A549 (cell line): ENCODE results near the gene ZNF470. TPM values are rescaled to one million over a fixed set of nuclear protein-coding genes. Genes with fewer than 3 reads are reported as not detected.

ENCODE experiments used
- ATAC-seq, 2 experiments: fragments of 200-7000 bp in 1 of 2; fragments of >200 bp in 1 of 2; cut with Nextera tagmentation in 1 of 2; cut with Tn5 transposase in 1 of 2; 3 replicates each; pipeline versions ENCODE4 v1.8.0 to v1.9.1; 2018 to 2020; ENCODE audit warnings: mild to moderate bottlenecking in 1 of 2, moderate library complexity in 1 of 2
- CTCF ChIA-PET: fragments of 300-600 bp; sonication (Branson Sonifier 250); formaldehyde crosslinking; extraction: SDS; loops from one replicate; lab custom pipeline; 2021; ENCODE audit warnings: antibody characterized with exemption, inconsistent platforms; lab: Yijun Ruan, JAX
- POLR2A ChIA-PET: fragments of 350-600 bp; formaldehyde crosslinking; extraction: SDS; loops from one replicate; lab custom pipeline; 2021; ENCODE audit warnings: antibody characterized with exemption, inconsistent platforms; lab: Yijun Ruan, JAX
- DNase-seq, 2 experiments: peaks; one replicate each; pipeline versions ENCODE4 v3.0.0 to v3.0.0-alpha.2; 2011 to 2016; ENCODE audit warnings: low read depth in 1 of 2, low spot score in 1 of 2
- FAIRE-seq: peaks from 2 replicates; lab custom pipeline; 2011; peaks lifted over from hg19 to GRCh38; lab: Jason Lieb, UNC
- H3K27ac ChIP-seq, 2 experiments: fragments of >200 bp; sonication (Bioruptor Twin); formaldehyde crosslinking; 3 replicates each; pipeline ENCODE4 v1.5.1; 2016 to 2017
- H3K4me1 ChIP-seq: fragments of >200 bp; sonication (Bioruptor Twin); formaldehyde crosslinking; 3 replicates; pipeline ENCODE4 v1.6.1; 2016
- H3K4me2 ChIP-seq: fragments of >200 bp; sonication (Bioruptor Twin); formaldehyde crosslinking; 3 replicates; pipeline ENCODE4 v1.6.1; 2016
- H3K4me3 ChIP-seq: fragments of >200 bp; sonication (Bioruptor Twin); formaldehyde crosslinking; 3 replicates; pipeline ENCODE4 v1.5.1; 2016
- H3K9me3 ChIP-seq: fragments of >200 bp; sonication (Bioruptor Twin); formaldehyde crosslinking; 3 replicates; pipeline ENCODE4 v1.6.1; 2016
- EHMT2 ChIP-seq: fragments of 200-600 bp; sonication (generic); IDR thresholded peaks from 2 replicates; pipeline ENCODE4 v1.6.1; 2016; ENCODE audit warnings: antibody characterized with exemption, low read depth, mild to moderate bottlenecking, moderate library complexity
- ELK1 ChIP-seq: fragments of 150-350 bp; IDR thresholded peaks from 2 replicates; pipeline ENCODE4 v1.6.1; 2014; ENCODE audit warnings: low read depth, mild to moderate bottlenecking, low read length
- FOXS1 ChIP-seq: fragments of 250-450 bp; sonication (Bioruptor Pico); IDR thresholded peaks from 2 replicates; pipeline ENCODE4 v1.5.0; 2020; ENCODE audit warnings: mild to moderate bottlenecking, moderate library complexity
- GATA3 ChIP-seq: IDR thresholded peaks from 2 replicates; pipeline ENCODE4 v1.6.1; 2012; ENCODE audit warnings: borderline replicate concordance
- HEYL ChIP-seq: fragments of 250-450 bp; sonication (Bioruptor Pico); IDR thresholded peaks from 2 replicates; pipeline ENCODE4 v1.8.0; 2021; ENCODE audit warnings: mild to moderate bottlenecking, moderate library complexity
- HOXB13 ChIP-seq: fragments of 250-450 bp; sonication (Bioruptor Pico); IDR thresholded peaks from 2 replicates; pipeline ENCODE4 v1.5.0; 2020; ENCODE audit warnings: low read depth, mild to moderate bottlenecking, moderate library complexity
- MAFK ChIP-seq: fragments of 450-650 bp; IDR thresholded peaks from 2 replicates; pipeline ENCODE4 v1.6.1; 2014; ENCODE audit not compliant: partially characterized antibody
- NR3C1 ChIP-seq: fragments of >200 bp; sonication (Bioruptor Twin); formaldehyde crosslinking; IDR thresholded peaks from 3 replicates; pipeline ENCODE4 v1.6.1; 2017
- PBX3 ChIP-seq: IDR thresholded peaks from 2 replicates; pipeline ENCODE4 v1.6.1; 2012
- PHF8 ChIP-seq: fragments of 200-600 bp; sonication (generic); IDR thresholded peaks from 2 replicates; pipeline ENCODE4 v1.6.1; 2016; ENCODE audit warnings: low read depth, mild to moderate bottlenecking, antibody characterized with exemption, moderate library complexity, borderline replicate concordance
- RCOR1 ChIP-seq: fragments of 150-350 bp; IDR thresholded peaks from 2 replicates; pipeline ENCODE4 v1.6.1; 2014; ENCODE audit warnings: antibody characterized with exemption, low read length, low read depth
- RNF2 ChIP-seq: fragments of 200-600 bp; sonication (generic); IDR thresholded peaks from 2 replicates; pipeline ENCODE4 v1.6.1; 2016; ENCODE audit warnings: low read depth, mild to moderate bottlenecking, antibody characterized with exemption, moderate library complexity, borderline replicate concordance
- ZNF302 ChIP-seq: fragments of 250-450 bp; sonication (Bioruptor Pico); IDR thresholded peaks from 2 replicates; pipeline ENCODE4 v1.9.0; 2021; ENCODE audit warnings: inconsistent platforms, mild to moderate bottlenecking, moderate library complexity
- WGBS: methylation state at CpG from one replicate; pipeline ENCODE4 v1.1.6; 2017; ENCODE audit errors: missing lambda C conversion rate; 5-methylcytosine and 5-hydroxymethylcytosine counted together
- polyA plus RNA-seq, 4 experiments: library from polyadenylated mRNA; depleted of rRNA in 3 of 4; stranded (reverse); fragments of >200 nt; fragmentation: RNase III in 1 of 4; extraction: RNeasy Plus Mini Kit Qiagen cat#74134 plus additional on column Dnase treatment in 1 of 4; gene quantifications; 2 replicates in 3 of 4; 3 replicates in 1 of 4; pipeline ENCODE4 v1.2.3, GENCODE V29; 2011 to 2017

Gene ZNF470
- polyA plus RNA-seq, 2 of the 4 experiments (the other 2 are of a cell fraction), result 1.7 to 2.8 TPM

GRCh38 chr19:56562766-56563165 is 4.5 kb upstream of the ZNF470 start:
- H3K4me3 ChIP-seq, result no peak overlapping the region
- ChIA-PET POLR2A (no interaction called here), CTCF (no interaction called here)
- FAIRE-seq, result no peak
- H3K4me2 ChIP-seq, result no peak overlapping the region
- H3K9me3 ChIP-seq, result peaks cover 92% of the 10 kb centered on the region
- TF ChIP-seq PBX3, result no peak
- no peak for TF ChIP-seq RNF2
- no peaks in the 10 kb centered on the region for H3K4me1 ChIP-seq
- DNase-seq, result no peak
- no peak overlapping the region for H3K27ac ChIP-seq
- 41% methylated on average over 2 of the region's 2 CpGs for WGBS
- no peak for ATAC-seq

- Histone ChIP-seq H3K4me1 (no peaks in the 10 kb centered on the region), H3K27ac (peak overlapping the region; percentile 64 to 84), H3K9me3 (peaks cover 97% of the 10 kb centered on the region), H3K4me3 (peak overlapping the region; percentile 63), H3K4me2 (peak overlapping the region; percentile 50)
- TF ChIP-seq FOXS1 (0 out of 2 replicates have a peak, but pooled peaks have one; percentile 9), EHMT2 (no peak), HOXB13 (CRISPR knock-in tag) (no peak)
- ATAC-seq, result peak; percentile 72 to 78
- WGBS, result 5% methylated on average over 20 of the region's 23 CpGs
- ChIA-PET POLR2A (no interaction called here), CTCF (no interaction called here)
- DNase-seq, result peak; percentile 33 to 66
- FAIRE-seq, result no peak
Measured at GRCh38 chr19:56566904-56567273, 379 bp upstream of the ZNF470 start.

GRCh38 chr19:56572589-56572988 is 5.3 kb downstream of the ZNF470 start:
- POLR2A ChIA-PET, result no interaction called here

GRCh38 chr19:56573914-56574313 is 6.6 kb downstream of the ZNF470 start:
- 90% methylated on average over 3 of the region's 3 CpGs for WGBS
- FAIRE-seq (no peak), DNase-seq (no peak), ATAC-seq (no peak)
- Histone ChIP-seq H3K4me1 (no peaks in the 10 kb centered on the region), H3K4me3 (no peak overlapping the region), H3K4me2 (no peak overlapping the region), H3K27ac (no peak overlapping the region), H3K9me3 (peaks cover 98% of the 10 kb centered on the region)
- peak; percentile 77 for TF ChIP-seq MAFK
- no peak for TF ChIP-seq NR3C1
- CTCF ChIA-PET, result interaction anchor here (0.8 kb wide), 1 partner anchor 215 kb away, joined by 3 read pairs; no protein-coding TSS in a partner anchor
- POLR2A ChIA-PET, result no interaction called here

More at GRCh38 chr19:56572589-56572988, 5.3 kb downstream of the ZNF470 start:
- ATAC-seq, result no peak
- no peak for TF ChIP-seq HOXB13 (CRISPR knock-in tag)
- no peak for TF ChIP-seq HEYL
- TF ChIP-seq PHF8, result no peak
- no peak for TF ChIP-seq ELK1
- Histone ChIP-seq H3K27ac (no peak overlapping the region), H3K4me1 (no peaks in the 10 kb centered on the region), H3K4me2 (no peak overlapping the region), H3K9me3 (peaks cover 98% of the 10 kb centered on the region), H3K4me3 (no peak overlapping the region)
- FAIRE-seq, result no peak
- 41% methylated on average over 2 of the region's 2 CpGs for WGBS
- DNase-seq, result no peak
- CTCF ChIA-PET, result interaction anchor here (0.6 kb wide), 1 partner anchor 86 kb away, joined by 3 read pairs; no protein-coding TSS in a partner anchor

- ChIA-PET POLR2A (no interaction called here), CTCF (no interaction called here)
- WGBS, result 77% methylated on average over 11 of the region's 11 CpGs
- FAIRE-seq (peak; percentile 28), DNase-seq (no peak), ATAC-seq (no peak)
- no peaks in the 10 kb centered on the region for H3K4me1 ChIP-seq
- peaks cover 99% of the 10 kb centered on the region for H3K9me3 ChIP-seq
- H3K4me3 ChIP-seq, result no peak overlapping the region
- no peak overlapping the region for H3K4me2 ChIP-seq
- TF ChIP-seq GATA3 (peak; percentile 42; the same call in 1 of the 2 replicates), RCOR1 (no peak), ZNF302 (no peak)
- no peak overlapping the region for H3K27ac ChIP-seq
Measured at GRCh38 chr19:56577719-56578602, 10.7 kb downstream of the ZNF470 start.
